Stimulated activated CD4-positive, alpha-beta T cell treated with anti-CD3 and anti-CD28 coated beads, TNF-alpha, amount 100 ng/mL, for 4 hours (primary cell): ENCODE data around the gene NEK8.
"Not testable (repeated sequence)": the region's sequence is repeated elsewhere in the genome, so short reads cannot be mapped to it uniquely, and the experiment has no call there.

Experiments used
- DNase-seq, 3 experiments: peaks; one replicate each; pipeline ENCODE4 v3.0.0-alpha.2; 2020; ENCODE audit warnings: low read depth in 3 of 3

Gene NEK8

DNA sequence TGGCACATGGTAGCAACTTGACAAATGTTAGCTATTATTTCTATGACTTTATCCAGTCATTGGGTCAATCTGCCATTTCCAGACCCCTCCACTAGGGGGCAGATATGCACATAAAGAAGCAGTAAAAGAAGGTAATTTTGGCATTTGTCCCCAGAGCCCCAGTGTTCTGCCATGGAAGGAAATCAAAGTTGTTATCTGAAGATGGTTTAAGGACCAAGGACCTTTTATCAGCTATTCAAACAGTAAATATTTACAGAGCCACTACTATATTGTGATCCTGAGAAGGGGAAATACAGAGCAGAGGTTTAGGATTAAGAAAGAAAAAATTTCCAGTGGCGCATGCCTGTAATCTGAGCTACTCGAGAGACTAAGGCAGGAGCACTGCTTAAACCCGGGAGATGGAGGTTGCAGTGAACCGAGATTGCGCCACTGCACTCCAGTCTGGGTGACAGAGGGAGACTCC lies 35.2 kb downstream of the NEK8 start:
- peak; percentile 51 to 73 (median 52) for DNase-seq

DNA sequence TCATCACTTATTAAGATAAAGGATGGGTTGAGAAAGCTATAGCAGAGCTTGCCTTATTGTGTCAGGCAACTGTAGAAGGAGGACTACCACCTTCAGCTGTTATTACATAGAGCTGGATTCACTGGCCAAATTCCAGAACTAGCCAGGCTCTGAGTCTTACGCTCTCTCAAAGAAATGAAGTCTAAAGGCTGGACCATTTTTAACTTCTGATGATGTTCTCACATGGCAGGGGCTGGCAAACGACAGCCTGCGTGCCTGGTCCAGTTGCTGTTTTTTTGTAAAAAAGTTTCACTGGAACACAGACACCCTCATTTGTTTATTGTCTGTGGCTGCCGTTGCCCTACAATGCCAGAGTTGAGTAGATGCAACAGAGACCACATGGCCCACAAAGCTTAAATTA lies 36.5 kb downstream of the NEK8 start:
- no peak for DNase-seq

DNA sequence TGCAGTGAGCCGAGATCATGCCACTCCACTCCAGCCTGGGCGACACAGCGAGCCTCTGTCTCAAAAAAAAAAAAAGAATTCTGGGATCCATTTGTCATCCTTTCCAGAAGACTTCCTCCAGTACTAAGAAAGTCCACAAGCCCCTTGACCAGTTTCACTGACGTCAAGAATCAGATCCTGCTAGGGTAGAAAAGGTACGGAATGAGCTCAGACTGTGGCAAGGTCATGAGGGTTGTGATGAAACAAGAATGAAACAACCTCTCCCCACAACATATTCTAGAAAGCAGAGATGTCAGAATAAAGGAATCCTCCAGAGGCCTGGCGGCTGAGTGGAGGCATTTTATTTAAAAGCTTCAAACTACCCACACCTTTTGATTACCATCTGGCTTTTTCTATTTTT lies 45.1 kb downstream of the NEK8 start:
- no peak for DNase-seq

DNA sequence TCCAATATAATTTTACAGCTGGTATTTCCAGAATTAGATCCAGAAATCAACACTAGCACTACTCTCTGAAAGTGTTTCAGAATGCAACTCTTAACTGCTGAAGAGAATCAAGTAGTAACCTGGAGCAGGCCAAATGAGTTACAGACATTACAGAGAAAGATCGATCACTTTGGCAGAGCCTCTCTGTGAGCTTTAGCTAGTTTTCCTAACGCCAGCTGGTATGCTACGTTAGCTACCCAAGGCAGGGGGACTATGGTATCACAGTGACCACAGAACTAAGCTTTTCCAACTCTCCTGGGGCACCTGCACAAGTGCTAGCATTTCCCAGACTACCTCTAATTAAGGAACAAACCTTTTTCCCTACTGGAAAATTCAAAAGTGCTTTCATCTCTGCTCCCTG lies 45.6 kb downstream of the NEK8 start:
- no peak for DNase-seq

DNA sequence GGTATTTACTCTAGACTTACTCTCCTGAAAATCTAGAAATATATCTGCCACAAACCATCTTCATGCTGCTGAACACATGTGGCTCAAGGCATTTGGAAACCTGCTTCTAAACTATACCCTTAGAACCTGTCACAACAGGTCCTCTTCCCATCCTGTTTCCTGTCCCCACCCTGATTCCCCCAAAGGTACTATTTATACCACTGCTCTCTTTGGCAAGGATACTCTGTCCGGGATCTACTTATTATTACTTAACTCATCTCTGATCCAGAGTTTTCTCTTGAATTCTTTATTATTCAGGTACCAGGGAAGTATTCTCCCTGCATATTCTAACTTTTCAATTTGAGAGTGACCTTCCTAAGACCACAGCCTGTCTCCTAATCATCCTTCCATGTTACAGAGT lies 48.6 kb downstream of the NEK8 start:
- DNase-seq: no peak

DNA sequence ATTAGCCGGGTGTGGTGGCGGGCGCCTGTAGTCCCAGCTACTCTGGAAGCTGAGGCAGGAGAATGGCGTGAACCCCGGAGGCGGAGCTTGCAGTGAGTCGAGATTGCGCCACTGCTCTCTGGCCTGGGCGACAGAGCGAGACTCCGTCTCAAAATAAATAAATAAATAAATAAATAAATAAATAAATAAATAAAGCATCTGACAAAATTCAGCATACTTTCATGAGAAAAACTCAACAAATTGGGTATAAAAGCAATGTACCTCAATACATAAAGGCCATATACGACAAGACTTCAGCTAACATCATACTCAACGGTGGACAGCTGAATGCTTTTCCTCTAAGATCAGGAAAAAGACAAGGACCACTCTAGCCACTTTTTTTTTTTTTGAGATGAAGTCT lies 51.0 kb downstream of the NEK8 start:
- DNase-seq: not testable (repeated sequence)

DNA sequence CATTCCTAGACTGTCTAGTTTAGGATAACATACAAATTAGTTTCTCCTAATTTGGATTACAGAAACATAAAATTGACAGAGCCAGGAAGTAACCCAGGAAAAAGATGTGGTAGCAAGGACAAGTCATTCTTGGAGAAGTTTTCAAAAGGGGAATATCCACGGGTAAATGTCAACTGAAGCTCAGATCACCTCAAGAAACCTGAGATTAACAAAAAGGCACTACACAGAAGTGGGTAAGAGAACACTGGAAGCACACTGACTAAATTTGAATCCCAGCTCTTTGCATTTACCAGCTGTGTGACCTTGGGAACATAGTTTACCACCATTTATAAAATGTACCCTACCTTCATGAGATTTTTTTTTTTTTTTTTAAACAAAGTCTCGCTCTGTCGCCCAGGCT lies 54.6 kb downstream of the NEK8 start:
- DNase-seq: no peak

DNA sequence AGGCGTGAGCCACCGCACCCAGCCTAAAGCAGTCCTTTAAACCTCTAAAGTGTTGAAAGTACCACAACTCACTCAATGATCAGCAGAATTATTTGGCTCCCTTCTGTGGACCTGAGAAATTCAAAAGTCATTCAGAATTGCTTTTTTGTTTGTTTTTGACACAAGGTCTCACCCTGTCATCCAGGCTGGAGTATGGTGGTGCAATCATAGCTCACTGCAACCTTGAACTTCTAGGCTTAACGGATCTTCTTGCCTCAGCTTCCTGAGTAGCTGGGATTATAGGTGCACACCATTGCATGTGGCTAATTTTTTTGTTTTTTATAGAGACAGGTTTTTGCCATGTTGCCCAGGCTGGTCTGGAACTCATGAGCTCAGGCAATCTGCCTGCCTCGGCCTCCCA lies 59.5 kb downstream of the NEK8 start:
- no peak for DNase-seq
